Astrocyte (in vitro differentiated cells and primary cell): ENCODE results near the gene PUS7.

Experiments used
- CTCF ChIP-seq: IDR thresholded peaks from 2 replicates; pipeline ENCODE4 v1.5.1; 2011; ENCODE audit warnings: low read depth, mild to moderate bottlenecking, inconsistent platforms, low read length, moderate library complexity; ENCODE audit not compliant: insufficient read depth
- EZH2 ChIP-seq: IDR thresholded peaks from 2 replicates; pipeline ENCODE4 v1.6.1; 2012; ENCODE audit warnings: mild to moderate bottlenecking, low read length, inconsistent platforms; ENCODE audit not compliant: insufficient read depth

GRCh38 chr7:105426606-105427146, 95.4 kb downstream of the PUS7 start:
- no peak for TF ChIP-seq CTCF
- TF ChIP-seq EZH2 = no peak
